HG02840 (cell line): ENCODE data around the gene PCNT.

Source experiments
- ATAC-seq: cut with Tn5 transposase; IDR thresholded peaks from one replicate; pipeline ENCODE4 v1.9.1; 2021; ENCODE audit warnings: mild to moderate bottlenecking, moderate library complexity, moderate number of reproducible peaks; ENCODE audit not compliant: unreplicated experiment, low FRiP score

The PCNT gene

DNA sequence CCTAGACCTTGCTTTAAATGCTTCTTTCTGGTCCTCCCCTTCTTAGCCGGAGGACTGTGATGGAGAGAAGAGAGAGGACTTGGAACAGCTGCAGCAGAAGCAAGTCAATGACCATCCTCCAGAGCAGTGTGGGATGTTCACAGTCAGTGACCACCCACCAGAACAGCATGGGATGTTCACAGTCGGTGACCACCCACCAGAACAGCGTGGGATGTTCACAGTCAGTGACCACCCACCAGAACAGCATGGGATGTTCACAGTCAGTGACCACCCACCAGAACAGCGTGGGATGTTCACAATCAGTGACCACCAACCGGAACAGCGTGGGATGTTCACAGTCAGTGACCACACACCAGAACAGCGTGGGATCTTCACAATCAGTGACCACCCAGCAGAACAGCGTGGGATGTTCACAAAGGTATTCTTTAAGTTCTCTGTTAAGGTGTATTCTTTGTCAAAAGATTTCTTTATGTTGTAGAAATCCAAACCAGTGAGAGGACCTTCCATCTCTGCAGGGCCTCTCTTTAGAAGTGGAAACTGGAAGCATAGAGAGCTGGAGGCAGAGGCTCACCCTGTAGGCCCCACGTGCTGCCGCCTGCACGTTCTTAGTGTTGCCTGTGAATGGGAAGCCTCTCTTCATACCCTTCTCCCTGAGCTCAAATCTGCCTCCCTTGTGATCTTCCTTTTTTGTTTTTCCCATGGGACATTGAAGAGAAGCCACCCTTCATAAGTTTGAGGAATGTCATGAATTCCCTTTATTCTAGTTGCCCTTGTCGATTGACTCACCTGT, 10.6 kb downstream of the PCNT start:
- no peak for ATAC-seq

DNA sequence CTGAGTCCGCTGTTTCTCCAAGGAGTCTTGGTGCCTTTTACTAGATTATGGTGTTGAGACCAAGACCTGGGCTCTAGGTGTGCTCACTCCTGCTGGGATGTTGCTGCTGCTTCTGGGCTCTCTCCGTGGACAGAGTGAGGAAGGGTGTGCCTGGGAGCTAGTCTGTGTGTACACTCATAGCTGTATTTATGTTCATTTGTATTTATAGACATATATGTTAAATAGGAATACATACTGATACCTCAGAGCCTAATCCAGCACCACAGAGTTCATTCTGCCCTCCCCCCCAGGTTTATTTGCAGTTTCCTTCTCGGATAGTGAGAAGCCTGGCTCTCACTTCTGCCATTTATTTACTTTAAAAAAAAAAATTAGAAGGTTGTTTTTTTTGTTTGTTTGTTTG, 12.6 kb downstream of the PCNT start:
- ATAC-seq: no peak

DNA sequence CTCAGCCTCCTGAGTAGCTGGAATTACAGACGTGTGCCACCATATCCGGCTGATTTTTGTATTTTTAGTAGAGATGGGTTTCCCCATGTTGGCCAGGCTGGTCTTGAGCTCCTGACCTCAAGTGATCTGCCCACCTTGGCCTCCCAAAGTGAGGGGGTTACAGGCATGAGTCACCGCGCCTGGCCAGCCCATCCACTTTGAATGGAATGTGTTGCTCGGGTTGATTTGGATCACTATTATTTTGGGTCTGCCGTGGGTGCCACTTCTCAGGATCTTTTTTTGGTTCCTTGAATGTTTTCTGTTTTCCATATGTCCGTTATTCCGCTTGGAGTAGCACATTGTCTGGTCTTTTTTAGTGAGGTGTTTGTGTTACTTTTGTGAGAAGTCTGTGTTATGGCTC, 17.0 kb downstream of the PCNT start:
- no peak for ATAC-seq

DNA sequence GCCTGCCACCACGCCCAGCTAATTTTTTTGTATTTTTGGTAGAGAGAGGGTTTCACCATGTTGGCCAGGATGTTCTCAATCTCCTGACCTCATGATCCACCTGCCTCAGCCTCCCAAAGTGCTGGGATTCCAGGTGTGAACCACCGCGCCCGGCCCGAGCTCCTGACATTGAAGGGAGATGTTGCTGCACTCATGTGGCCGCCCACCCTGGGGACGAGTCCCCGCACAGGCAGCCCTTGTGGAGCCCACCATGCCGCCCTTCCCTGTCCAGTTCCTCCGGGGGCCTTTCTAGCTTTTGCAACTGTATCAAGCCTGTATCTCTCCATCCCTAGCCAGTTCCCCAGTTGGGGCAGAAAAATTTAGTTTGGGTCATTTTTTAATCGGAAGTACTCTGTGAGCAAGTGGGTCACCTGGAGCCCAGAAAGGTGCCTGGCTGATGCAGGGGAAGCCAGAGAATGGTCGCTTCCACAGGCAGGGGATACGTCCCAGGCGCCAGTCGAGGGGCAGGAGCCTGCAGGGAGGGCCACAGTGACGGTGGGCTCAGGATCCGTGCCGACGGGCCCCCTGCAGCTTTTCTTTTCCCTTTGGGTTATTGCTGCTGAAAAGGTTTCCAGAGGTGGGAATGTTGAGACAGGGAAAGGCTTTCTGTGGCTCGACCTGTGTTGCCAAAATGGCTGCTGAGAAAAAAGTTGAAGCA, 20.4 kb downstream of the PCNT start:
- ATAC-seq: no peak

DNA sequence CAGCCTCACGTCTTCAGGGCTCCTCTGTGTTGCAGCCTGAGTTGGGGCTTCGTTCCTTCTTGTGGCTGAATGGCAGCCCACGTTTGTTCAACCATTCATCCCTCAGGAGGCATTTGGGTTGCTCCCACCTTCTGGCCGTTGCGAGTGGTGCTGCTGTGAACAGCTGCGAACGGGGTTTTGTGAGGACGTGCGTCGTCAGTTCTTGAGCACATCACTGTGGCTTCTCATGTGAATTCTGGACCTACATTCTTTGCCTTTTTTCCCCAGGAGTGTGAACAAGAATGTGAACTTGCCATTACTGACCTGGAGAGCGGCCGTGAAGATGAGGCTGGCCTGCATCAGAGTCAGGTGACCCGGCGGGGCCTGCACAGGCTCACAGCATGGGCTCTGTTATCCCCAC, 21.9 kb downstream of the PCNT start:
- ATAC-seq: no peak

DNA sequence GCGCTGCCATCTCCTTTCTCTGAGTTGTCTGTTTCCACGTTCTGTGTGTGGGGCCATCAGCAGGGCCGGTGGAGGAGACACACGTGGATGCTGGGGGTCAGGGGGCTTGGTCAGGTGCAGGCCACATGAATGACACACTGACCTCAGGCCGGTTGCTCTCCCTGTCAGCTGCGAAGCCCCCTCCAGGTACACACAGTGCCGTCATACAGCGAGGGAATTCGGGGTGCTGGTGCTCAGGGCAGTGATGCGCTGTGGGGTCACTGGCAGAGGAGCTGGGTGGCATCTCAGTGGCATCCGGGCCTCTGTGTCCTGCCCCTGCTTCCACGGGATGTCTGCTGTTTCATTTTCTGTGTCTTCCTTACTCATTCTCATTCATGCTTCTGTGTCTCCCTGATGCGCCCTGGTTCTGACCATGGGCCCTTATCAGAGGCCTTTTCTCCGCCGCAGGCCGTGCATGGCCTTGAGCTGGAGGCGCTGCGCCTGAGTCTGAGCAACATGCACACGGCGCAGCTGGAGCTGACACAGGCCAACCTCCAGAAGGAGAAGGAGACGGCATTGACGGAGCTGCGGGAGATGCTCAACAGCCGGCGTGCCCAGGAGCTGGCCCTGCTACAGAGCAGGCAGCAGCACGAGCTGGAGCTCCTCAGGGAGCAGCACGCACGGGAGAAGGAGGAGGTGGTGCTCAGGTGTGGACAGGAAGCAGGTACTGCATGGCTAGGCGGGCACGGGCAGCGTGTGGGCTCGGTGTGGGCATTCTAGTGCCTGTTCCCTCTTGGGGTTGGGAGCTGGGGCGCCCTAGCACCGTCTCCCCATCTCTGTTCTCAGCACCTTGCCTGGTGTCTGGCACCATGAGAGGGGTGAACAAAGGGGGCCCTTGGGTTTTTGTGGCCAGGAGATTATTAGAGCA, 22.6 kb downstream of the PCNT start:
- no peak for ATAC-seq

DNA sequence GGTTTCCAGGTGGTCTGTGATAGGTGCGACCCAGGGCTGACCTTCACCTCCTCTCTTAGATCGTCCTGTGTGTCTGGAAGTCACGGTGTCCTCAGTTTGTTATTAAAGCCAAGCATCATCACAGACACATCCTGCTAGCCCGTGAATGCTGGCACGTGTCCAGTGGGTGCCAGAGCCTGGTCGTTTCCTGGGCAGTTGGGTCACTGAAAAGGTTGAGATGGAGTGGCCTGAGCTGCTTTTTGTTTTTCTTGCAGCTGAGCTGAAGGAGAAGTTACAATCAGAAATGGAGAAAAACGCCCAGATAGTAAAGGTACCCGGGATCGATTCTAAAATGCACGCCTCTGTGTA, 23.2 kb downstream of the PCNT start:
- ATAC-seq: no peak

DNA sequence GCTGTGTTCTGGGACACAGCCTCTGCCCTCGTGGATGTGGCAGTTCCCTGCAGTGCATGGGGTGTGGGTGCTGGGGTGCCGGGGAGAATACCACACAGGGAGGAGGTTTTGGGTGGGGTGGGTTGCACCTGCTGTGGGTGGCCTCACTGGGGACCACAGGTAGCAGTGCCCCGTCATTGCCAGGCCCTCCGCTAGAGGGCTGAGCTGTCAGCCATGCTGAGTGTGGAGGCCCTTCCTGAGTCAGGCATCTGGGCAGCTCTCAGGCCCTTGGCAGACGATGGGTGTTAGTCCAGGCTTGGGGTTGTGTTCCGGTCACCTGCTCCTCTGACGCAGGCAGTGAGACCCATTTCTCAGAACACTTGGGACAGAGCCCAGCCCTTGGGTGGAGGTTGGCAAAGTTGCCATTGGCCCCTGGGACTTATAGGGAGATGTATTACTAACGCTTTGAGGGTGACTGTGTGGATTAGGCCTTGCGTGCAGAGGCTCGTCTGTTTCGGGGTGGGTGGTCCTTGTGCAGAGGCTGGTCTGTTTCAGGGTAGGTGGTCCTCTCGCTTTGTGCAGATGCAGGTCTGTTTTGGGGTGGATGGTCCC, 23.9 kb downstream of the PCNT start:
- ATAC-seq: no peak

DNA sequence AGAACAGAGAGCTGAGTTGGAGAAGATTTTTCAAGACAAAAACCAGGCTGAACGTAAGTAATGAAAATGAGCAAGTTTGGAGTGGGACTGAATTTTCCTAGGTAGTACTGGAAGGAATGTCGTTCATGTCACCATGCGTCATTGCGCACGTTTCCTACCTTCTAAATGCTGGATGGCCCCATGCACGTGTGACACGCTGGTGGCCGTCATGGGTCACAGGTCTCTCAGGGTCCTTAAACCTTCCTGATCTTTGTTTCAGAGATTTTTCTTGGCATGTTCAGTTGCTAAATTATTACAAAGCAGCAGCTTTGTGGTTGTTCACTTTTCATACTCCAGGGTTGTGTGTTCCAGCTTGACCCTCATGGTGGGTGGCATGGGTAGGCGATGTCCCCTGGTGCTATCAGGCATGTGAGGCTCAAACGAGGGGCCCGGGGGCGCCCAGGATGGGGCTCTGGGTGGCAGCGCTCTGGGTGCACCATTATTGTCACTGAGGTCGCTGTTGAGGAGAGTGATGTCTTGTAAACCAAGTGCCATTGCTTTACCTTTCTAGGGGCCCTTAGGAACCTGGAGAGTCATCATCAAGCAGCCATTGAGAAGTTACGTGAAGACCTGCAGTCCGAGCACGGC, 25.3 kb downstream of the PCNT start:
- ATAC-seq: no peak

DNA sequence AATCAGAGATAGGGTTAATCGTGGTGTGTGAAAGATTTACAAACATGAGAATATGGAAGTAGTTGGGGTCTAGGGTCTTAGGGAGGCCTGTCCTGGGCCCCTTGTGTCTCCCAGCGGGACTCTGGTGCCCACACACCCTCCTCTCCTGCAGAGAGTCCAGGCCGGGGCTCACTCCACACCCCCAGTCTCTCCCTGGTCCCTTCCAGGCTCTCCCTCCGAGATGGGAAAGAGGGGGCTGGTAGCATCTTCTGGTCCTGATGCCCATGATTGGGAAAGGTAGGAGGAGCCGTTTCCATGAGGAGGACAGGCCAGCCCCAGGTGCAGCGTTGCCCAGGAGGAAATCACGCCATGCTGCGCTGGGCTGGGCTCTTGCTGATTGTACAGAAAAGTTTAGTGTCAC, 26.6 kb downstream of the PCNT start:
- no peak for ATAC-seq

DNA sequence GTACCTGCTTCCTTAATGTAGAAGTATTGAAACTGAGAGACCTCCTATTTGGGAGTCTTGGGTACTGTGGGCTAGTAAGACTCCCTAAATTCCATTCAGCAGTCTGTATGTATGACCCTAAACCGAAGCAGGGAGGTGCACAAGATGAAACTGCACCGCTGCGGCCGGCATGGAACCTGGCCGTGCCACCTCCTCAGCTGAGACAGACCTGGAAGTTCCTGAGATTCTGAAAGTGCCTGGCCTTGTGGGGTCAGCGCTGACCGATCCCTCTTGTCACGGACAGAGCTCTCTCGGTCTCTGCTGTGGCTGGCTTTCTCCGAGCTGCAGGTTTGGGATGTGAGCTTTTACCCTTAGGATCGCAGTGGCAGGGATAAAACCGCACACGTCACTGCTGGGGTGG, 27.0 kb downstream of the PCNT start:
- ATAC-seq: no peak

DNA sequence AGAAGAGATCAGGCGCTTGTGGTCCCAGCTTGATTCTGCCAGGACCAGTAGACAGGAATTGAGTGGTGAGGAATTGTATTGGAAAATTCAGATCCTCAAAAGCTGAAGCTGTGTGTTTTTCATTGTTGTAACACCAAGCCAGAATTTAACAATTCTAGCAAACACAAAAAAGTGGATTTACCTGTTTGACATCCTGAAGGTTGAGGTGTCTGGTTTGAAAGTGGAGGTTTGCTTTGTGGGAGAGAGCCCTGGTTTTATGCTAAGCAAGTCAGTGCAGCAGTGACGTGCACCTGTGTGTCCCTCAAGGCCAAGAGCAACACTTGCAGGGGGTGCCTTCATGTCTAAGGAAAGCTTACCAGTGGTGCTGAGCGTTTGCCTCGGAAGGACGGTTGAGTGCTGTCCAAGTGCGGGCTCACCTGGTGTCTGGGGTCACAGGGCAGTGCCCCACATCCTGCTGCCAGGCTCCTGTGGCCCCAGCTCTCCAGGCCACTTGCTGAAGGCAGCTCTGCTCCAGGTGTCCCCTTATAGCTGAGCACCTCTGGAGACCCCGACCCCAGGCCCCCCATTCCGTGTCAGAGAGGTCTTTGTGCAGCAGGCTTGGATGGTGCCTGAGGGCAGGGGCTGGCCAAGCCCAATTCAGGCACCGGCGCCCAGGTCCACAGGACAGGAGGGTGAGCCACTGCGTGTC, 27.7 kb downstream of the PCNT start:
- no peak for ATAC-seq

DNA sequence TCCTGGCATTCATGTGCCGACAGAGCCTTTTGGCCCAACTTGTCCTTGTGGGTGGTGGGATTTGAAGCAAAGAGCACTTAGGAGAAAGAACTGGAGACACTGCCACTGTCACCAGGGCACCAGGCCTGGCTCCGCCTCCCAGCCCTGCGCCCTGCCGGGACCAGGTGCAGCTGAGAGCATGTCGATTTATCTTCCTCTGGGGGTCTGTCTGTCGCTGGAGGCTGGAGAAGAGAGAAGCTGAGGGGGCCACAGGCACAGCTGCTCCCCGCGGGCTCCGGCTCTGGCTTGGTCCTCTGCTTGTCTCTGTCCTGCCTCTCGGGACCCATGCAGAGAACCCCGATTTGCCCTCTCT, 28.2 kb downstream of the PCNT start:
- no peak for ATAC-seq

DNA sequence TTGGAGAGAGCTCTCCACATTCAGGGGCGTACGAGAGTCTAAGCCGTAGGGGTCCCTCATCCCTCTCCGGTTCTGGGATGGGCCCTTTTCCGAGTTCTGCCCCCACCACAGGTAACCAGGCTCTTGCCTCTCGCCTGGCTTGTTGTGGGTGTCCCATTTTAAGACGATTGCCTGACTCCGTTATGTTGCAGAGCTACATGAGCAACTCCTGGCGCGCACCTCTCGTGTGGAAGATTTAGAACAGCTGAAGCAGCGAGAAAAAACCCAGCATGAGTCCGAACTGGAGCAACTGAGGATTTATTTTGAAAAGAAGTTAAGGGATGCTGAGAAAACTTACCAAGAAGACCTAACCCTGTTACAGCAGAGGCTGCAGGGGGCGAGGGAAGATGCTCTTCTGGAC, 29.0 kb downstream of the PCNT start:
- ATAC-seq: no peak

DNA sequence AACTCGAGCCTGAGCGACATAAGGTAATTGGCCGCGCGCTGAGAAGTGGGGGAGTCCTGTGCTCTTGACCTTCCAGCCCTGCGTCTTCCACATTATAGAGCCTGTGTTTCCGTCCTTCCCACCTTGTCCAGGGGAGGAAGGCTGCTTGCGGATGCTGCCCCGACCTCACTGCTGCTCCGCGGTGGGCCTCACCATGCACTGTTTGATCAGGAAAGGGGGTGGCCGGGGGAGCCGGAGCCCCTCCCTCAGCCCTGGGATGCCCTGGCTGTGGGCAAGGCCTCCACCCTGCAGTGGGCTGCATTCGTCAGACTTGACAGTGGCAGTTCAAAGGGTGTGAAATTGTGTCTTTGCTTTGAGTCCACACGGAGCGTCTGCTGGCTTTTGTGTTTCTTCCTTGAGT, 30.1 kb downstream of the PCNT start:
- no peak for ATAC-seq

DNA sequence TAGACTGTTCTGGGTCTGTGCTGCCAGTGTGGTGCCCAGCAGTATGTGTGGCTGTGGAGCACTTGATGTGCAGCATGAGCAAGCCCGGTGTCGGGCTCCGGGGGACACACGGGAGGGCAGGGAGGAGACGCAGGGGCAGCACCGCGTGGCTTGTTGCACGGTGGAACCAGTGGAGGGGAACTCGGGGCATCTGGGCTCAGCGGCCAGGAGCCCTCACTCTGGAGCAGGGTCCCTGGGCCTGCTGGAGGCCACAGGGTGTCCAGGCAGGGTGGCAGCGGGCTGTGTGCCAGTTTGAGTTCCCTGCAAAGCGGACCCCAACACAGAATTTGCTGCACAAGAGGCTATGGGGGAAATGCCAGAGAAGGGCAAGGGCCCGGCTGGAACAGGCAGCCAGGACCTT, 30.6 kb downstream of the PCNT start:
- no peak for ATAC-seq

DNA sequence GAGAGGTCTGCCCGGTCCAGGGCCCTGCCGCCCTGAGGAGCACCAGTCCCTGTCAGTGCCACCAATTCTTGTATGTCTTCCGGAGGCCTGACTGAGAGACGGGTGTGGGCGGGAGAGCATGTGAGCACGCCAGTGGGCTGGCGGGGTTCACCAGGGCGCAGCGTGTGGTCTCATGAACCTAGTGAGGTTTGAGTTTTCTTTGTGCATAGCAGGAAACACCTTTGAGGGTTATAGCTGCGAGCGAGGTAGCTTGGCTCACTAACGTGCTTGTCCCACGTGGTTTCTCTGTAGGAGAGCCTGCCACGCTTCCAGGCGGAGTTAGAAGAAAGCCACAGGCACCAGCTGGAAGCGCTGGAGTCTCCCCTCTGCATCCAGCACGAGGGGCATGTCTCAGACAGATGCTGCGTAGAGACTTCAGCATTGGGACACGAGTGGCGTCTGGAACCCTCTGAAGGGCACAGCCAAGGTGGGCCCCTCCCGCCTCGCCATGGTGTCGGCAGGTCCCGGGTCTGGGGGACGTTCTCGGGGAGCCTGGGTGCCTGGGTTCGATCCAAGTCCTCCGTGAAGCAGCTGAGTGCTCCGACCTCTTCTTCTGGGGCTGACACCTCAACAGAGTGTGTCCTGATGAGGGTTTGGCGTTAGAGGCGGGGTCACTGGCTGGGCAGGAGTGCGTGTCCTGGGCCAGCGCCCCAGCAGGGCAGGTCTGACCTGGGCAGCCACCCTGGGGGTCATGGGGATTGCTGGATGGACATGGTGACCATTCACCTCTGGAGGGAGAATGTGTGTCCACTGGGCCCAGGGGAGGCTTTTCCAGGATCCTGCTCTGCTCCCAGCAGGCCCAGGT, 31.4 kb downstream of the PCNT start:
- no peak for ATAC-seq

DNA sequence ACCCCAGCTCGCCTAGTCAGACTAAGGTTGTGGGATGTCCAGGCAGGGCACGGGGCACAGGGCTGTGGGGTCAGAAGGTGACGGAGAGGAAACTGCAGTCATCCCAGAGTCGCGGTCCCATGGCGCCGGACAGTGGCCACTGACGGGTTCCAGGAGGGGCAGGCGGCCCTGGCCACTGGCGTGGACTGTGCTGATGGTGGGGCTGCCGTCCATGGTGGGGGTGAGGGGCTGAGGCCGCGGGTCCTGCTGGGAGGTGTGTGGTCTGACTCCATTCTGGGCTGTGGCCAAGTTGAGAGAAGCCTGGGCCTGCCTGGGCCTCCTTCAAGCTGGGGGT, 32.0 kb downstream of the PCNT start:
- no peak for ATAC-seq
